A673 (cell line): ENCODE measurements around the gene PNMA1. TPM values are rescaled to one million over a fixed set of nuclear protein-coding genes. Genes with fewer than 3 reads are reported as not detected.

Experiments used
- BruUV-seq: library from RNA; stranded (reverse); fragments of 400-500 nt; replicated peaks from 2 replicates; lab custom pipeline; 2021; lab: Mats Ljungman, UMichigan
- CTCF ChIA-PET: fragments of 300-600 bp; sonication (Branson Sonifier 250); formaldehyde crosslinking; loops from one replicate; lab custom pipeline; 2022; ENCODE audit warnings: antibody characterized with exemption; lab: Charles Lee
- POLR2A ChIA-PET: fragments of 300-600 bp; sonication (Branson Sonifier 250); formaldehyde crosslinking; loops from one replicate; lab custom pipeline; 2022; ENCODE audit warnings: antibody characterized with exemption; ENCODE audit not compliant: low non-redundant PET; lab: Charles Lee
- DNase-seq: peaks from one replicate; pipeline ENCODE4 v3.0.0-alpha.2; 2015; ENCODE audit warnings: low spot score
- H3K27ac ChIP-seq: fragments of 200-600 bp; sonication (generic); 2 replicates; pipeline ENCODE4 v1.5.1; 2016; ENCODE audit warnings: mixed run types, low read depth, mild to moderate bottlenecking, mixed read lengths, antibody characterized with exemption, low read length; ENCODE audit not compliant: poor library complexity, severe bottlenecking
- H3K27me3 ChIP-seq: fragments of 200-600 bp; sonication (generic); replicated peaks from 2 replicates; pipeline ENCODE4 v1.6.1; 2017; ENCODE audit warnings: mixed run types, low read depth, mild to moderate bottlenecking, mixed read lengths, antibody characterized with exemption, low read length; ENCODE audit not compliant: insufficient read depth, poor library complexity
- H3K36me3 ChIP-seq: fragments of 200-600 bp; sonication (generic); 2 replicates; pipeline ENCODE4 v1.6.1; 2016; ENCODE audit warnings: mixed run types, mild to moderate bottlenecking, mixed read lengths, antibody characterized with exemption, low read length; ENCODE audit not compliant: insufficient read depth, poor library complexity, severe bottlenecking
- H3K4me1 ChIP-seq: fragments of 200-600 bp; sonication (generic); 2 replicates; pipeline ENCODE4 v1.6.1; 2017; ENCODE audit warnings: mixed run types, mild to moderate bottlenecking, mixed read lengths, antibody characterized with exemption, low read length; ENCODE audit not compliant: insufficient read depth, poor library complexity, severe bottlenecking
- H3K4me3 ChIP-seq: fragments of 200-600 bp; sonication (generic); 2 replicates; pipeline ENCODE4 v1.5.1; 2016; ENCODE audit warnings: low read depth, mixed run types, mild to moderate bottlenecking, mixed read lengths, low read length; ENCODE audit not compliant: poor library complexity, severe bottlenecking
- H3K9me3 ChIP-seq: fragments of 200-600 bp; sonication (generic); 2 replicates; pipeline ENCODE4 v1.6.1; 2016; ENCODE audit warnings: mixed run types, low read depth, mild to moderate bottlenecking, mixed read lengths, antibody characterized with exemption, low read length; ENCODE audit not compliant: poor library complexity, severe bottlenecking
- EZH2 ChIP-seq: fragments of 200-600 bp; sonication (generic); IDR thresholded peaks from 2 replicates; pipeline ENCODE4 v1.6.1; 2017; ENCODE audit warnings: borderline replicate concordance, low read depth, mild to moderate bottlenecking, mixed read lengths, antibody characterized with exemption, low read length; ENCODE audit not compliant: poor library complexity, severe bottlenecking
- intact Hi-C: fragments of 100-400 bp; cut with micrococcal nuclease; formaldehyde crosslinking; loops from one replicate; pipeline ENCODE4 v1.10.0; 2022; ENCODE audit not compliant: unreplicated experiment
- total RNA-seq: library from RNA; stranded (reverse); gene quantifications from 2 replicates; pipeline ENCODE4 v1.2.3, GENCODE V29; 2021
- TF ChIP-seq, protein P1 (sequence below): fragments of 300-800, 200-600 bp; sonication (generic); conservative IDR thresholded peaks from 2 replicates; pipeline ENCODE4 v1.5.1; 2017; ENCODE audit warnings: low read depth, mild to moderate bottlenecking, antibody characterized with exemption, low read length, moderate library complexity, mixed read lengths

The PNMA1 gene
- total RNA-seq, 1 experiment from 2014 or later: 51.4 TPM

DNA sequence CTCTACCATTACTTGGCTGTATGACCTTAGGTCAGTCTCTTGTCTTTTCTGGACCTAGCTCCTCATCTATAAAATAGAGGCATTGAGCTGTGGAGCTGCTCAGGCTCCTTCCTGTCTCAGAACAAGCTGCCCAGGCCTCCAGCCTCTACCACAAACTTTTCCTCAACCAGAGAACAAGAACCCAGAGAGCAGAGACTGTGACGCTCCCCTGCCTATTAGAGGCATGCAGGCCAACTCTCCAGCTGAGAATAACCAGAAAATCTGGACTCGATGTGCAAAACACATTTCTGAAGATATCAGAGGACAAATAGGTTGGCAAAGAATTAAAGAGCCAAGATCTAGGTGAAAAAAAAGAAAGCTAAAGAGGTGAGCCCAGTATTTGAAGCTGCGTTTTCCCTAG lies 17.8 kb upstream of the PNMA1 start:
- ChIA-PET POLR2A (no interaction called here), CTCF (no interaction called here)
- DNase-seq: no peak

DNA sequence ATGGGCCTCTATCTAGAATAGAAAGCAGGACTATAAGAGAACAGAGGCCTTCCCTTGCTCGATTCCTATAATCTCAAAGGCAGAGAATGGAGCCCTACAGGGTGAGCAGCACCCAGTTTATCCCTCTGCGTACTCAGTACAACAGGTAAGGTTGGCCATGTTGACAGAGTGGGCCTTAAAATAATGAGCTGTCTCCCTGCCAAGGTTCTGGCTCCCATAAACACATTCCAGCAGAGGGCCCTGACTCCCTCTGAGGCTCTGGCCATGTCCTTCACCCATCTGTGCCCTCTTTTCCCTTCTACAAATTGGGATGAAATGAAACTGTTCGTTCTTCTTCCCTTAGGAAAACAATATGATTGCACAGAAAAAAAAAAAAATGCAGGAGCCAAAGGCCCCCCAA lies 16.9 kb upstream of the PNMA1 start:
- no peaks in the 10 kb centered on the region for H3K27me3 ChIP-seq
- DNase-seq: no peak
- no peaks in the 10 kb centered on the region for H3K9me3 ChIP-seq
- intact Hi-C loops: no loop called here
- H3K4me1 ChIP-seq: peaks cover 13% of the 10 kb centered on the region
- TF ChIP-seq, protein P1, sequence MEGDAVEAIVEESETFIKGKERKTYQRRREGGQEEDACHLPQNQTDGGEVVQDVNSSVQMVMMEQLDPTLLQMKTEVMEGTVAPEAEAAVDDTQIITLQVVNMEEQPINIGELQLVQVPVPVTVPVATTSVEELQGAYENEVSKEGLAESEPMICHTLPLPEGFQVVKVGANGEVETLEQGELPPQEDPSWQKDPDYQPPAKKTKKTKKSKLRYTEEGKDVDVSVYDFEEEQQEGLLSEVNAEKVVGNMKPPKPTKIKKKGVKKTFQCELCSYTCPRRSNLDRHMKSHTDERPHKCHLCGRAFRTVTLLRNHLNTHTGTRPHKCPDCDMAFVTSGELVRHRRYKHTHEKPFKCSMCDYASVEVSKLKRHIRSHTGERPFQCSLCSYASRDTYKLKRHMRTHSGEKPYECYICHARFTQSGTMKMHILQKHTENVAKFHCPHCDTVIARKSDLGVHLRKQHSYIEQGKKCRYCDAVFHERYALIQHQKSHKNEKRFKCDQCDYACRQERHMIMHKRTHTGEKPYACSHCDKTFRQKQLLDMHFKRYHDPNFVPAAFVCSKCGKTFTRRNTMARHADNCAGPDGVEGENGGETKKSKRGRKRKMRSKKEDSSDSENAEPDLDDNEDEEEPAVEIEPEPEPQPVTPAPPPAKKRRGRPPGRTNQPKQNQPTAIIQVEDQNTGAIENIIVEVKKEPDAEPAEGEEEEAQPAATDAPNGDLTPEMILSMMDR: no peak
- TF ChIP-seq EZH2: no peak
- ChIA-PET CTCF (no interaction called here), POLR2A (no interaction called here)
- no peak overlapping the region for H3K4me3 ChIP-seq
- no peak overlapping the region for H3K27ac ChIP-seq
- no TSS peak for BruUV-seq
- peaks cover 38% of the 10 kb centered on the region for H3K36me3 ChIP-seq

More for the DNA sequence above, 17.8 kb upstream of the PNMA1 start:
- no peak for TF ChIP-seq EZH2
- TF ChIP-seq, protein P1: no peak
- H3K4me3 ChIP-seq: no peak overlapping the region
- peaks cover 4% of the 10 kb centered on the region for H3K4me1 ChIP-seq
- peaks cover 43% of the 10 kb centered on the region for H3K36me3 ChIP-seq
- peak overlapping the region; percentile 28 for H3K27ac ChIP-seq
- H3K9me3 ChIP-seq: no peaks in the 10 kb centered on the region
- intact Hi-C loops: no loop called here
- H3K27me3 ChIP-seq: no peaks in the 10 kb centered on the region
- no TSS peak for BruUV-seq

DNA sequence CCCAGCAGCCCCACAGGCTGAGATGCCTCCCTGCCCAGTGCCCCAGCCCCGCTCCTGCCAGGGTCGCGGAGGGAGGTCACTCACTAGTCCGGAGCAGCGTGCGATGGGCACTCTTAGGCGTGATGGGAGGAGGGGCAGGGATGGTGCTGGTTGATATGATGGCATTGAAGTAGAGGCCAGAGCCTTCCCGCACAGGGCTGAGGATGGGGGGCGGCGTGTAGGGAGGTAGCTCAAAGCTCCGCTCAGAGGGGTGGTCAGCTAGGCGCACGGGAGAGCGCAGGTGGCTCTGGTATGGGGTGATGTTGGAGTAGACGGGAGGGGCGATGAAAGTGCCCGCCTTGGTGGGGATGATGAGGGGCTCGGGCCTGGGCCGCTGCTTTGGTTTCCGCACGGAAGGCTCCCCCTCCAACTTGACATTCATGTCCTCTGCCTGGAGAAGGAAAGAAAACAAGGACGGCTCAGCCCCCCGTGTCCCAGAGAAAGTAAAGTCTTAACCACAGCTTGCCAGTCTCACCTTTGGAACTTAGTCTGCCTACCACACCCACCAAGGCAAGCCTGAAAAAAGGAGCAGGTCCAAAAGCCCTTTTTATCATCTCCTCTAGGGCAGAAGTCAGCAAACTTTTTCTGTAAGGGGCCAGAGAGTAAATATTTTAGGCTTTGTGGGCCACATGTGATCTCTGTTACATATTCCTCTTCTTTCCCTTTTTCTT lies 15.5 kb upstream of the PNMA1 start:
- no TSS peak for BruUV-seq

More for the DNA sequence above, 15.5 kb upstream of the PNMA1 start:
- no peaks in the 10 kb centered on the region for H3K27me3 ChIP-seq
- ChIA-PET CTCF (interaction anchor here (0.6 to 1.3 kb wide), 4 partner anchors 13 to 140 kb away, joined by 4 to 14 read pairs (median 6); a partner anchor contains a TSS), POLR2A (interaction anchor here (0.6 kb wide), 1 partner anchor 92 kb away, joined by 4 read pairs; no protein-coding TSS in a partner anchor)
- DNase-seq: no peak
- no peak overlapping the region for H3K4me3 ChIP-seq
- H3K27ac ChIP-seq: no peak overlapping the region
- peaks cover 26% of the 10 kb centered on the region for H3K4me1 ChIP-seq
- no peaks in the 10 kb centered on the region for H3K9me3 ChIP-seq
- no peak for TF ChIP-seq EZH2
- TF ChIP-seq, protein P1: no peak
- H3K36me3 ChIP-seq: peaks cover 40% of the 10 kb centered on the region
- intact Hi-C loops: loop anchor here (2.0 kb wide), 2 partner anchors 289 to 309 kb away; partner anchors contain the start of genes BBOF1 and ENTPD5
